AG20443 (cell line): Measurements from ENCODE around the gene CNGA3.
A peak's percentile ranks its signal among the peaks of the same experiment; 100 is the strongest.
"Not testable (repeated sequence)": the region's sequence is repeated elsewhere in the genome, so short reads cannot be mapped to it uniquely, and the experiment has no call there.

Source experiments
- DNase-seq: peaks from one replicate; pipeline ENCODE4 v3.0.0; 2012; ENCODE audit warnings: low spot score, mixed read lengths

CNGA3 gene

GRCh38 chr2:98403878-98404277 is 57.6 kb downstream of the CNGA3 start:
- DNase-seq: no peak

DNA sequence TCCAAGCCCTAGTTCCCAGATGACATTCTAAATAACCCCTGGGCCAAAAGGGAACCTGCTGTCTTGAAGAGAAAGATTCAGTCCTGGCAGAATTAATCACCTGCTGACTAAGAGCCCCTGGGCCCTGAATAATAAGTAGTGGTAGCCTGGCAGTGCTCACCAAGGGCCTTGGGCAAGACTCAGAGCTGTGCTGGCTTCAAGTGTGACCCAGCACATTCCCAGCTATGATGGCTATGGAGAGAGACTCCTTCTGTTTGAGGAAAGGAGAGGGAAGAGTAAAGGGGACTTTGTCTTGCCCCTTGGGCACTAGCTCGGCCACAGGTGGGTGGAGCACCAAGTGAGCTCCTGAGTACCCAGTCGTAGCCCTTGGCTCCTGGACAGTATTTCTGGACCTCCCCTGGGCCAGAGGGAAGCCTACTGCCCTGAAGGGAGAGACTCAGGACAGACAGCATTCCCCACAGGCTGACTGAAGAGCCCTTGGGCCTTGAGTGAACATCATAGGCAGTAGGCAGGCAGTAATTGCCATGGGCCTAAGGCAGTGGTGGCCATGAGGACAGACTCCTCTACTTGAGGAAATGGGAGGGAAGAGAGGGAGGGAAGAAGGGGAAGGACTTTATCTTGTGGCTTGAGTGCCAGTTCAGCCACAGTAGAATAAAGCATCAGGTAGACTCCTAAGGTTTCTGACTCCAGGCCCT is 58.4 kb downstream of the CNGA3 start:
- DNase-seq: no peak

DNA sequence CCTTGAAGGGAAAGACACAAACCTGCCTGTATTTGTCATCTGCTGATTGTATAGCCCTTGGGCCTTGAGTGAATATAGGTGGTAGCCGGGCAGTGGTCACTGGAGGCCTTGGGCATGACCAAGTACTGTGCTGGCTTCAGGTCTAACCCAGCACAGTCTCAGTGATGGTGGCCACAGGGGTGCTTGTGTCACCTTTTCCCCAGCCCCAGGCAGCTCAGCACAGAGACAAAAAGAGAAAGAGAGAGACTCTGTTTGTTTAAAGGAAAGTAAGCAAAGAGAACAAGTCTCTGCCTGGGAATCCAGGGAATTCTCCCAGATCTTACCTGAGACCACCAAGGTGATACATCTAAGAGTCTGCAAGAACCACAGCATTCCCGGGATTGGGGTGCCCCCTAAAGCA is 59.0 kb downstream of the CNGA3 start:
- no peak for DNase-seq

GRCh38 chr2:98408155-98408554 is 61.9 kb downstream of the CNGA3 start:
- DNase-seq: no peak

GRCh38 chr2:98412751-98413458 is 66.6 kb downstream of the CNGA3 start:
- peak; percentile 64 for DNase-seq

- not testable (repeated sequence) for DNase-seq
Observed at GRCh38 chr2:98414246-98414645, 68.0 kb downstream of the CNGA3 start.

DNA sequence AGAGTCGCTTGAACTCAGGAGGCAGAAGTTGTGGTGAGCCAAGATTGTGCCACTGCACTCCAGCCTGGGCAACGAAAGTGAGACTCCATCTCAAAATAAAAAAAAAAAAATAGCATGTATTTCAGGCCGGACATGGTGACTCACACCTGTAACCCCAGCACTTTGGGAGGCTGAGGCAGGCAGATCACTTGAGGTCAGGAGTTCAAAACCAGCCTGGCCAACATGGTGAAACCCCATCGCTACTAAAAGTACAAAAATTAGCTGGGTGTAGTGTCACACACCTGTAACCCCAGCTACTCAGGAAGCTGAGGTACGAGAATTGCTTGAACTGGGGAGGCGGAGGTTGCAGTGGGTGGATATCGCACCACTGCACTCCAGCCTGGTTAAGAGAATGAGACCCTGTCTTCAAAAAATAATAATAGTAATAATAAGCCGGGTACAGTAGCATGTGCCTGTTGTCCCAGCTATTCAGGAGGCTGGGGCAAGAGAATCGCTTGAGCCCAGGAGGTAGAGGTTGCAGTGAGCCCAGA is 69.5 kb downstream of the CNGA3 start:
- DNase-seq: not testable (repeated sequence)

GRCh38 chr2:98416383-98417159 is 70.3 kb downstream of the CNGA3 start:
- DNase-seq: no peak

GRCh38 chr2:98419544-98419943 is 73.3 kb downstream of the CNGA3 start:
- DNase-seq: no peak

GRCh38 chr2:98419977-98420725 is 73.9 kb downstream of the CNGA3 start:
- no peak for DNase-seq

DNA sequence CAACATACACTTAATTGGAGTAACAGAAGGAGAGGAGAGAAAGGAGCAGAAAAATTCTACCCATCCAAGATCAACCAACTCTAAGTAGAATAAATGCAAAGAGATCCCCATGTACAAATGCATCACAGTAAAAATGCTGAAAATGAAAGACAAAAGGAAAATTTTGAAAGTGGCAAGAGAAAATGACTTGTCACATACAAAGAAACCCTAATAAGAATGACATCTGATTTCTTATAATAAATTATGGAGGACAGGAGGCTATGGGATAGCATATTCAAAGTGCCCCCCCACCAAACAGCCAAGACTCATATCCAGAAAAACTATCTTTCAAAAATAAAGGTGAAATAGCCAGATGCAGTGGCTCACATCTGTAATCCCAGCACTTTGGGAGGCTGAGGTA is 76.2 kb downstream of the CNGA3 start:
- DNase-seq: no peak

DNA sequence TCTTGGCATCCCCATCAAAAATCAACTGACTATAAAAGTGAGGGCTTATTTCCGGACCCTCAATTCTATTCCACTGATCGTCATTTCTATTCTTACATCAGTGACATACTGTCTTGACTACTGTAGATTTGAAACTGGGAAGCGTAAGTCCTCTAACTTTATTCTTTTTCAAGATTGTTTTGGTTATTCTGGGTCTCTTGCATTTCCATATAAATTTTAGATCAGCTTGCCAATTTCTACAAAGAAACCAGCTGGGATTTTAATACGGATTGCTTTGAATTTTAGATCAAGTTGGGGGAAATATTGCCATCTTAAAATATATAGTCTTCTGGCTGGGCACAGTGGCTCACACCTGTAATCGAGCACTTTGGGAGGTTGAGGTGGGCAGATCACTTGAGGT is 80.5 kb downstream of the CNGA3 start:
- no peak for DNase-seq

- no peak for DNase-seq
Observed at GRCh38 chr2:98432145-98432544, 85.9 kb downstream of the CNGA3 start.

DNA sequence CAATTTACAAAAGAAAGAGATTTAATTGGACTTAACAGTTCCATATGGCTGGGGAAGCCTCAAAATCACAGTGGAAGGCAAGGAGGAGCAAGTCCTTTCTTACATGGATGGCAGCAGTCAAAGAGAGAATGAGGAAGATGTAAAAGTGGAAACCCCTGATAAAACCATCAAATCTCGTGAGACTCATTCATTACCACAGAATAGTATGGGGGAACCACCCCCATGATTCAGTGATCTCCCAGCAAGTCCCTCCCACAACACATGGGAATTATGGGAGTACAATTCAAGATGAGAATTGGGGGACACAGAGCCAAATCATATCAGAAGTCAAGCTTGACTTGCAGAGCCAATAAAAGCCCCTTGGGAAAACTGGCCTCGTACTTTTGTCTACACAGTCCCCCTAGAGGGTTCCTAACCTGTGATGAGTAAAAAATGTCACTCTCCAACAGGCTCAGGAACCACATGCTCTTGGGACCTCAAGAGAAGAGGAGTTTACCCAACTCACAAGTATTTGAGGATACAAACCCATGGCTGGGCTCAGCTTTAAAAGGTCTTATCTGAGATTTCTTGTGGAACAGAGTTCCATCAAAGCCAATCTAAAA is 87.2 kb downstream of the CNGA3 start:
- no peak for DNase-seq

GRCh38 chr2:98434492-98434891 is 88.2 kb downstream of the CNGA3 start:
- DNase-seq: no peak

- DNase-seq: not testable (repeated sequence)
Observed at GRCh38 chr2:98435670-98436069, 89.4 kb downstream of the CNGA3 start.

GRCh38 chr2:98436734-98437133 is 90.5 kb downstream of the CNGA3 start:
- no peak for DNase-seq

DNA sequence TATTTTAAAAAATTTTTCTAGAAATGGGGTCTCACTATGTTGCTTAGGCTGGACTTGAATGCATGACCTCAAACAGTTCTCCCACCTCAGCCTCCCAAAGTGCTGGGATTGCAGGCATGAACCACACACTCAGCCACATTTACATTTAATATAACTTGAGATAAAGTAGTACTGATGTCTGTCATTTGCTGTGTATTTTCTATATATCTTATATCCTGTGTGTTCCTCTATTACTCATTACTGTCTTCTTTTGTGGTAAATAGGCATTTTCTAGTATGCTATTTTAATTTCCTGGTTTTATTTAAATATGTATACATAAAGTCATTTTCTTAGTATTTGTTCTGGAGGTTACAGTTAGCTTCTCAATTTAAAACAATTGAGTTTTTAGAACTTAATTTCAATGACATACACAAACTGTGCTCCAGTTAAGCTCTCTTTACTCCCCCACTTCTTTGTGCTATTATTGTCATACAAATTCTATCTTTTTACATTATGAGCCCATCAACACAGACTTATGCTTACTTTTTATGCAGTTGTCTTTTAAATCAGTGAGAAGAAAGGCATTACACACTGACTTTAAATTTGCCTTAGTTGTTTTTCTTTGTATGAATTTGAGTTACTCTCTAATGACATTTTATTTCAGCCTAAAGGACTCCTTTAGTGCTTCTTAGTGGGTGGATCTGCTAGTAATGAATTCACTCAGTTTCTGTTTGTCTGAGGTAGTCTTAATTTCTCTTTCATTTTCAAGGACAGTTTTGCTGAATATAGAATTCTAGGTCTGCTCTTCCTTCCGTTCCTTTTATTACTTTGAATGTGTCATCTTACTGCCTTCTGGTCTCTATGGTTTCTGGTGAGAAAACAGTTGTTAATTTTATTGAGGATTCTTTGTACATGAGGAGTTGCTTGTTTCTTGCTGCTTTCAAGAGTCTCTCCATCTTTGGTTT is 92.2 kb downstream of the CNGA3 start:
- DNase-seq: no peak

- DNase-seq: no peak
Observed at GRCh38 chr2:98441706-98442450, 95.6 kb downstream of the CNGA3 start.

GRCh38 chr2:98442488-98442887 is 96.2 kb downstream of the CNGA3 start:
- no peak for DNase-seq
